Mucosa of rectum (tissue), 2 donors: ENCODE measurements around the gene IGSF23.
"Not testable (repeated sequence)": the region's sequence is repeated elsewhere in the genome, so short reads cannot be mapped to it uniquely, and the experiment has no call there.

Experiments
- H3K27ac ChIP-seq, 2 donors: one replicate each; pipeline ENCODE4 v1.7.0; 2013; ENCODE audit warnings: inconsistent platforms in 2 of 2, low read depth in 2 of 2, low read length in 2 of 2
- H3K27me3 ChIP-seq, 2 donors: one replicate each; pipeline ENCODE4 v1.7.0; 2013; ENCODE audit warnings: low read length in 2 of 2; ENCODE audit not compliant: control insufficient read depth in 2 of 2, insufficient read depth in 2 of 2
- H3K36me3 ChIP-seq, 2 donors: one replicate each; pipeline ENCODE4 v1.7.0; 2013; ENCODE audit warnings: low read length in 2 of 2; ENCODE audit not compliant: control insufficient read depth in 2 of 2, insufficient read depth in 2 of 2
- H3K4me1 ChIP-seq, 2 donors: one replicate each; pipeline ENCODE4 v1.7.0; 2013; ENCODE audit warnings: low read length in 2 of 2, mild to moderate bottlenecking in 1 of 2; ENCODE audit not compliant: control insufficient read depth in 2 of 2, insufficient read depth in 2 of 2
- H3K4me3 ChIP-seq, 2 donors: one replicate each; pipeline ENCODE4 v1.7.0; 2013; ENCODE audit warnings: low read length in 2 of 2
- H3K9ac ChIP-seq, 2 donors: one replicate each; pipeline ENCODE4 v1.7.0; 2013; ENCODE audit warnings: low read length in 2 of 2, low read depth in 1 of 2, mild to moderate bottlenecking in 1 of 2
- H3K9me3 ChIP-seq, 2 donors: one replicate each; pipeline ENCODE4 v1.7.0; 2013; ENCODE audit warnings: low read length in 2 of 2; ENCODE audit not compliant: control insufficient read depth in 2 of 2
- donor health status: healthy.
- donor health status: Normal muscosa, but diverticular disease.

The IGSF23 gene

GRCh38 chr19:44675521-44675920, 62.2 kb downstream of the IGSF23 start:
- Histone ChIP-seq H3K4me3 (no peak overlapping the region), H3K9me3 (no peaks in the 10 kb centered on the region), H3K4me1 (peaks cover 0 to 3% of the 10 kb centered on the region in 2 donors), H3K27me3 (no peaks in the 10 kb centered on the region), H3K36me3 (no peaks in the 10 kb centered on the region), H3K27ac (no peak overlapping the region), H3K9ac (no peak overlapping the region)

GRCh38 chr19:44677019-44677811, 63.9 kb downstream of the IGSF23 start:
- no peaks in the 10 kb centered on the region for H3K36me3 ChIP-seq
- no peak overlapping the region for H3K27ac ChIP-seq
- no peaks in the 10 kb centered on the region for H3K27me3 ChIP-seq
- H3K4me1 ChIP-seq = peaks cover 8 to 15% of the 10 kb centered on the region in 2 donors
- H3K9me3 ChIP-seq = no peaks in the 10 kb centered on the region
- H3K9ac ChIP-seq = no peak overlapping the region
- H3K4me3 ChIP-seq = no peak overlapping the region

GRCh38 chr19:44680536-44680935, 67.2 kb downstream of the IGSF23 start:
- no peaks in the 10 kb centered on the region for H3K9me3 ChIP-seq
- no peak overlapping the region for H3K9ac ChIP-seq

GRCh38 chr19:44681992-44682790, 68.8 kb downstream of the IGSF23 start:
- Histone ChIP-seq H3K4me3 (no peak overlapping the region), H3K9me3 (no peaks in the 10 kb centered on the region), H3K9ac (no peak overlapping the region), H3K36me3 (no peaks in the 10 kb centered on the region), H3K4me1 (peaks cover 16 to 30% of the 10 kb centered on the region in 2 donors), H3K27ac (no peak overlapping the region), H3K27me3 (no peaks in the 10 kb centered on the region)

More at GRCh38 chr19:44680536-44680935, 67.2 kb downstream of the IGSF23 start:
- Histone ChIP-seq H3K4me1 (peaks cover 16 to 29% of the 10 kb centered on the region in 2 donors), H3K4me3 (no peak overlapping the region), H3K27ac (peak overlapping the region; percentile 75 to 79), H3K27me3 (no peaks in the 10 kb centered on the region), H3K36me3 (no peaks in the 10 kb centered on the region)

- H3K4me3 ChIP-seq = no peak overlapping the region
- no peaks in the 10 kb centered on the region for H3K9me3 ChIP-seq
- H3K36me3 ChIP-seq = no peaks in the 10 kb centered on the region
- no peaks in the 10 kb centered on the region for H3K27me3 ChIP-seq
- H3K27ac ChIP-seq = no peak overlapping the region
- no peak overlapping the region for H3K9ac ChIP-seq
- peaks cover 16 to 30% of the 10 kb centered on the region in 2 donors for H3K4me1 ChIP-seq
Observed at GRCh38 chr19:44682807-44683206, 69.4 kb downstream of the IGSF23 start.

GRCh38 chr19:44683434-44684210, 70.3 kb downstream of the IGSF23 start:
- Histone ChIP-seq H3K9ac (no peak overlapping the region), H3K36me3 (no peaks in the 10 kb centered on the region), H3K9me3 (no peaks in the 10 kb centered on the region), H3K27ac (no peak overlapping the region), H3K4me1 (peaks cover 16 to 30% of the 10 kb centered on the region in 2 donors), H3K27me3 (no peaks in the 10 kb centered on the region), H3K4me3 (no peak overlapping the region)

- H3K36me3 ChIP-seq, H3K27me3 ChIP-seq, H3K4me3 ChIP-seq, H3K9ac ChIP-seq, H3K9me3 ChIP-seq, H3K27ac ChIP-seq: not testable (repeated sequence)
- H3K4me1 ChIP-seq = peaks cover 20 to 34% of the 10 kb centered on the region in 2 donors
Observed at GRCh38 chr19:44684396-44684795, 71.0 kb downstream of the IGSF23 start.

- Histone ChIP-seq H3K4me3 (no peak overlapping the region), H3K9me3 (no peaks in the 10 kb centered on the region), H3K27ac (peak overlapping the region; percentile 29 to 43), H3K36me3 (no peaks in the 10 kb centered on the region), H3K9ac (peak overlapping the region in 1 of 2 donors; percentile 47), H3K27me3 (no peaks in the 10 kb centered on the region), H3K4me1 (peaks cover 26 to 41% of the 10 kb centered on the region in 2 donors)
Observed at GRCh38 chr19:44684892-44685863, 71.8 kb downstream of the IGSF23 start.

- no peak overlapping the region for H3K4me3 ChIP-seq
- H3K27me3 ChIP-seq = no peaks in the 10 kb centered on the region
- peaks cover 26 to 36% of the 10 kb centered on the region in 2 donors for H3K4me1 ChIP-seq
- H3K9ac ChIP-seq = no peak overlapping the region
- H3K27ac ChIP-seq = no peak overlapping the region
- no peaks in the 10 kb centered on the region for H3K9me3 ChIP-seq
- H3K36me3 ChIP-seq = no peaks in the 10 kb centered on the region
Observed at GRCh38 chr19:44685877-44686276, 72.5 kb downstream of the IGSF23 start.
